HG02973 (cell line): ENCODE results near the gene UHRF2.
"Not testable (repeated sequence)": the region's sequence is repeated elsewhere in the genome, so short reads cannot be mapped to it uniquely, and the experiment has no call there.

Experiments
- ATAC-seq: cut with Tn5 transposase; IDR thresholded peaks from one replicate; pipeline ENCODE4 v1.9.1; 2021; ENCODE audit warnings: moderate library complexity; ENCODE audit not compliant: unreplicated experiment

Gene UHRF2

GRCh38 chr9:6484210-6484609, 71.2 kb downstream of the UHRF2 start:
- ATAC-seq: no peak

- no peak for ATAC-seq
These were observed 75.4 kb downstream of the UHRF2 start for GRCh38 chr9:6488395-6488794.

- no peak for ATAC-seq
These were observed 76.1 kb downstream of the UHRF2 start for GRCh38 chr9:6489099-6489498.

- ATAC-seq: no peak
These were observed 77.9 kb downstream of the UHRF2 start for GRCh38 chr9:6490863-6491262.

- ATAC-seq: no peak
These were observed 82.5 kb downstream of the UHRF2 start for GRCh38 chr9:6495466-6495865.

- no peak for ATAC-seq
These were observed 86.0 kb downstream of the UHRF2 start for GRCh38 chr9:6498982-6499381.

- ATAC-seq: no peak
These were observed 88.7 kb downstream of the UHRF2 start for GRCh38 chr9:6501526-6502210.

- no peak for ATAC-seq
These were observed 89.4 kb downstream of the UHRF2 start for GRCh38 chr9:6502399-6502798.

GRCh38 chr9:6506571-6506970, 93.6 kb downstream of the UHRF2 start:
- no peak for ATAC-seq

- no peak for ATAC-seq
These were observed 99.2 kb downstream of the UHRF2 start for GRCh38 chr9:6512085-6512657.

- ATAC-seq: no peak
These were observed 109.3 kb downstream of the UHRF2 start for GRCh38 chr9:6522263-6522662.

- ATAC-seq: no peak
These were observed 112.5 kb downstream of the UHRF2 start for GRCh38 chr9:6525326-6526045.

- ATAC-seq: no peak
These were observed 122.6 kb downstream of the UHRF2 start for GRCh38 chr9:6535594-6535993.

- ATAC-seq: no peak
These were observed 125.7 kb downstream of the UHRF2 start for GRCh38 chr9:6538666-6539071.

- ATAC-seq: not testable (repeated sequence)
These were observed 129.6 kb downstream of the UHRF2 start for GRCh38 chr9:6542617-6543016.

GRCh38 chr9:6543204-6543603, 130.2 kb downstream of the UHRF2 start:
- ATAC-seq: no peak

GRCh38 chr9:6545017-6545691, 132.2 kb downstream of the UHRF2 start:
- no peak for ATAC-seq

GRCh38 chr9:6549106-6549800, 136.3 kb downstream of the UHRF2 start:
- ATAC-seq: no peak

- ATAC-seq: no peak
These were observed 138.1 kb downstream of the UHRF2 start for GRCh38 chr9:6551136-6551535.

GRCh38 chr9:6552033-6552432, 139.0 kb downstream of the UHRF2 start:
- no peak for ATAC-seq

- no peak for ATAC-seq
These were observed 139.6 kb downstream of the UHRF2 start for GRCh38 chr9:6552498-6553121.
